Measurements from ENCODE around the gene FSHR. TPM values are rescaled to one million over a fixed set of nuclear protein-coding genes. Genes with fewer than 3 reads are reported as not detected.

The FSHR gene
- polyA plus RNA-seq, 1 experiment, result not detected

DNA sequence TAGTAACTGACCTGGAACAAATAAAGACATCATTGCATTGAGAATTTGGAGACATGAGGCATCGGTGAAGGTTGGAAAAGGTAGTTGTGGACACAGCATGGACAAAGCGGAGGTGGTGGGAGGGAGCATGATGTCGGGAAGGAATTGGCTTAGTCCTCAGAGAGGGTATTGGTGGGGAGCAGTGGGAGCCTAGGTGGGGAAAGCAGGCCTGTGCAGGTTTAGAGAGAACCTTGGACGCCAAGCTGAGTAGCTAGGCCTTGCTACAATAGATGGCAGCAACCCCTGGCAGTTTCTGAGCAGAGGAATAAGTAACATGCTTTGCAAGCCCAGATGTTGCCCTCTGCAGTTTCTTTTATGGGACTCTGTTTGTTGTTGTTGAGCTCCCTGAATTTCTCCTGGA, 221.6 kb downstream of the FSHR start:
- ChIA-PET POLR2A (no interaction called here), CTCF (no interaction called here)
- no peaks in the 10 kb centered on the region for H3K27me3 ChIP-seq (ENCODE audit: control insufficient read depth, insufficient read depth, low read length)
- no peaks in the 10 kb centered on the region for H3K36me3 ChIP-seq (ENCODE audit: control insufficient read depth, insufficient read depth, low read length)
- no peak for DNase-seq (ENCODE audit: low read depth)
- TF ChIP-seq, protein P1, sequence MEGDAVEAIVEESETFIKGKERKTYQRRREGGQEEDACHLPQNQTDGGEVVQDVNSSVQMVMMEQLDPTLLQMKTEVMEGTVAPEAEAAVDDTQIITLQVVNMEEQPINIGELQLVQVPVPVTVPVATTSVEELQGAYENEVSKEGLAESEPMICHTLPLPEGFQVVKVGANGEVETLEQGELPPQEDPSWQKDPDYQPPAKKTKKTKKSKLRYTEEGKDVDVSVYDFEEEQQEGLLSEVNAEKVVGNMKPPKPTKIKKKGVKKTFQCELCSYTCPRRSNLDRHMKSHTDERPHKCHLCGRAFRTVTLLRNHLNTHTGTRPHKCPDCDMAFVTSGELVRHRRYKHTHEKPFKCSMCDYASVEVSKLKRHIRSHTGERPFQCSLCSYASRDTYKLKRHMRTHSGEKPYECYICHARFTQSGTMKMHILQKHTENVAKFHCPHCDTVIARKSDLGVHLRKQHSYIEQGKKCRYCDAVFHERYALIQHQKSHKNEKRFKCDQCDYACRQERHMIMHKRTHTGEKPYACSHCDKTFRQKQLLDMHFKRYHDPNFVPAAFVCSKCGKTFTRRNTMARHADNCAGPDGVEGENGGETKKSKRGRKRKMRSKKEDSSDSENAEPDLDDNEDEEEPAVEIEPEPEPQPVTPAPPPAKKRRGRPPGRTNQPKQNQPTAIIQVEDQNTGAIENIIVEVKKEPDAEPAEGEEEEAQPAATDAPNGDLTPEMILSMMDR (IDR thresholded peaks at IDR 0.05; ENCODE audit: insufficient read depth, low read depth, low read length), result no peak
- H3K4me3 ChIP-seq (ENCODE audit: low read depth, low read length), result no peak overlapping the region

DNA sequence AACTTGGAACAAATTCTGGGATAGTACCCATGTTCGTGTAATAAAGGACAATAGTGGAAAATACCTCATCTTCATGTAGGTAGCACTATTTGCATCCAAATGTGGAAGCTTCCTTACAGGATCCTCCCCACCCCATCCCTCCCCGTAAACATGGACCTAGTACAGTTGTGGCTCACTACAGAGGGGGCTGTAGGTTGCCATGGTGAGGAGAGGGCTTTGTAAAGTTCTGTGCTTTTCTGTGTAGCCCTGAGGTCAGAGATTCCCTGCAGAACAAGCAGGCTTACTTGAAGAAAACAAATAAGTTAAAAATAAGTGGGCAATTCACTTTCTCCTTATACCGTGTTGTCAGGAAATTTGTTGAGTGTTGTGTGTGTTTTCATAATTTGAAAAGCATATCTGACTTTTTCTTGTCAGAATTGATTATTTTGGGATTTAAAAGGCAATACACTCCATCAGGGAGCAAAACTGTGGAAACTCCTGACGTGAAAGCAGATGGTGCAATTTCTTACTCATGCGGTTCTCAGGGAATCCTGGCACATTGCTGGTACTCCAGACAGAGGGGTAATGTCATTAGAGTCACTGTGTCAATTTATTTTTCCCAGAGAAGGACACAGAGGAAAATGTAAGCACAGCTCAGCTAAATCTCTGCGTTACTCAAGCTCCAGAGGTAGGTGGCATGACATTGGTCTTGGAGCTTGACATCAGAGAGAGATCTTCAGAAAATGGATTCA, 224.6 kb downstream of the FSHR start:
- CTCF ChIA-PET, result interaction anchor here (2.3 kb wide), 1 partner anchor 16 kb away, joined by 6 read pairs; no protein-coding TSS in a partner anchor
- Histone ChIP-seq H3K27me3 (ENCODE audit: control insufficient read depth, insufficient read depth, low read length) (no peaks in the 10 kb centered on the region), H3K4me3 (ENCODE audit: low read depth, low read length) (no peak overlapping the region), H3K36me3 (ENCODE audit: control insufficient read depth, insufficient read depth, low read length) (no peaks in the 10 kb centered on the region)
- POLR2A ChIA-PET, result no interaction called here
- TF ChIP-seq, protein P1 (IDR thresholded peaks at IDR 0.05; ENCODE audit: insufficient read depth, low read depth, low read length), result no peak
- DNase-seq (ENCODE audit: low read depth), result no peak

DNA sequence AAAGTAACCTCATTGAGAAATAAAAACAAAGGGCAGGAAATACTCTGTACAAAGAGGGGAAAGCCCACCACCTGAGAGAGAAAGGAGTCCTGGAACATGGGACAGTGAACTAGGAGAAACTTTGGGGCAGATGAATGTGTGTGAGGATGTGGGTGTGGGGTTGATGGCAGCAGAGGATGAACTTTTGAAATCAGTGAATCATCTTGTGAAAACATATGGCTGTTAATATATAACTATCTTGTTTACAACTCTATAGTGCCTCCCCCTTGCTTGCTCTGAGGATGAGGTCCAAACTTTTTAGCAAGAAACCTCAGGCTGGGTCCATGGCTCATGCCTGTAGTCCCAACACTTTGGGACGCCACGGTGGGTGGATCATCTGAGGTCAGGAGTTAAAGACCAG, 227.0 kb downstream of the FSHR start:
- DNase-seq (ENCODE audit: low read depth), result no peak
- Histone ChIP-seq H3K27me3 (ENCODE audit: control insufficient read depth, insufficient read depth, low read length) (no peaks in the 10 kb centered on the region), H3K36me3 (ENCODE audit: control insufficient read depth, insufficient read depth, low read length) (no peaks in the 10 kb centered on the region), H3K4me3 (ENCODE audit: low read depth, low read length) (no peak overlapping the region)
- ChIA-PET POLR2A (no interaction called here), CTCF (no interaction called here)
- TF ChIP-seq, protein P1 (IDR thresholded peaks at IDR 0.05; ENCODE audit: insufficient read depth, low read depth, low read length), result no peak

DNA sequence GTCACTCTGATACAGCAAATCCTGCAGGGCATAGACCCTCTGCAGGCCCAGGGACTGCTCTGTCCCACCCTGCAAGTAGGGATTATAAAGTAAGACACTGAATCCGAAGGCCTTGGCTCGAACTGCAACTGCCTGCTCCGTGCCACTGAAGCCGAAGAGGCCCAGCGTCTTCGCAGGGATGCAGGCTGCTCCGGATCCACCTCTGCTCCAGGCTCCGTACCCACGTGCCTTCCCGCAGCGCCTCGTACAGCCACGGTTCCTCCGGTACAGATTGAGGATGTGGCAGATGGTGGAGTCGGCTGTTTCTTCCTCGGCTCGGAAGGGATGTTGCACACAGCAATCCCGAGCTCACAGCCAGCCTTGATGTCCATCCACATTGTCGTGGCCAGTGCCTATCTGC, 238.4 kb downstream of the FSHR start:
- TF ChIP-seq, protein P1 (IDR thresholded peaks at IDR 0.05; ENCODE audit: insufficient read depth, low read depth, low read length), result no peak
- POLR2A ChIA-PET, result no interaction called here
- CTCF ChIA-PET, result no interaction called here
- no peak overlapping the region for H3K4me3 ChIP-seq (ENCODE audit: low read depth, low read length)
- H3K36me3 ChIP-seq (ENCODE audit: control insufficient read depth, insufficient read depth, low read length), result no peaks in the 10 kb centered on the region
- no peak for DNase-seq (ENCODE audit: low read depth)
- H3K27me3 ChIP-seq (ENCODE audit: control insufficient read depth, insufficient read depth, low read length), result no peaks in the 10 kb centered on the region

DNA sequence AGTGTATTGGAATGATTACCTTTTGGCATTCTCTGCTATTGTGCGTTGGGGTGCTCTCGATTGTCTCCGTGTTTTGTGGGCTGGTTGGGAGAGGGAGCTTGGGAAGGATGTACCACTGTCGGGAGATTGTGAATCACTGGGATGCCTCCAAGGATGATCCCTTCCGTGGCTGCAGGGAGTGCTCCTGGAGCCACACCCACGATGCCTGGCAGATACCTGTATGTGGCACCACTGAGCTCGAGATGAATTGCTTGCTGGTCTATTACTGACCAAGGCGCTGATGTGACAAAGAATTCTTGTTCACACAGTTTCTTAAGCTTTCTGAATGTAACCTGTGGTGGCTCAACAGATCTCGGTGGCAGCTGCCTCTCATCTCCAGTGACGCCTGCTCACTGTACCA, 239.1 kb downstream of the FSHR start:
- ChIA-PET POLR2A (no interaction called here), CTCF (interaction anchor here (0.6 kb wide), 1 partner anchor 15 kb away, joined by 3 read pairs; no protein-coding TSS in a partner anchor)
- no peak for DNase-seq (ENCODE audit: low read depth)
- no peak overlapping the region for H3K4me3 ChIP-seq (ENCODE audit: low read depth, low read length)
- TF ChIP-seq, protein P1 (IDR thresholded peaks at IDR 0.05; ENCODE audit: insufficient read depth, low read depth, low read length), result no peak
- H3K27me3 ChIP-seq (ENCODE audit: control insufficient read depth, insufficient read depth, low read length), result no peaks in the 10 kb centered on the region
- no peaks in the 10 kb centered on the region for H3K36me3 ChIP-seq (ENCODE audit: control insufficient read depth, insufficient read depth, low read length)

All from BJ (cell line).